HepG2 (cell line): ENCODE data around the gene OR2H1. TPM values are rescaled to one million over a fixed set of nuclear protein-coding genes. Genes with fewer than 3 reads are reported as not detected.

Experiments
- ATAC-seq: fragments of 200-7000 bp; cut with Tn5 transposase; 3 replicates; pipeline ENCODE4 v1.9.1; 2020; ENCODE audit warnings: mild to moderate bottlenecking, moderate library complexity
- BruUV-seq: library from RNA; stranded (reverse); fragments of 400-500 nt; replicated peaks from 2 replicates; lab custom pipeline; 2021; lab: Mats Ljungman, UMichigan
- CTCF ChIA-PET: fragments of 300-600 bp; formaldehyde crosslinking; extraction: SDS; loops from one replicate; lab custom pipeline; 2021; ENCODE audit warnings: low total read pairs, inconsistent platforms, low intra/inter-chr PET ratio; lab: Yijun Ruan, JAX
- POLR2A ChIA-PET: fragments of 350-600 bp; sonication (Branson Sonifier 250); formaldehyde crosslinking; loops from one replicate; lab custom pipeline; 2020; ENCODE audit warnings: antibody characterized with exemption, inconsistent platforms; lab: Yijun Ruan, JAX
- DNase-seq: peaks from one replicate; pipeline ENCODE4 v3.0.0-alpha.2; 2015; ENCODE audit warnings: low spot score
- FAIRE-seq: peaks from 3 replicates; lab custom pipeline; 2011; peaks lifted over from hg19 to GRCh38; lab: Jason Lieb, UNC
- H2AFZ ChIP-seq: one replicate; pipeline ENCODE4 v1.6.1; 2011; ENCODE audit warnings: low read length, inconsistent platforms
- H3K27ac ChIP-seq: fragments of 300-600 bp; 3 replicates; pipeline ENCODE4 v1.8.0; 2011; ENCODE audit warnings: mixed run types, mild to moderate bottlenecking, mixed read lengths, low read length, inconsistent platforms; ENCODE audit not compliant: insufficient read depth; ENCODE audit errors: extremely low read length
- H3K27me3 ChIP-seq, 2 experiments: fragments of 200-600 bp in 1 of 2; 2 replicates in 1 of 2; 3 replicates in 1 of 2; pipeline versions ENCODE4 v1.6.0 to v1.8.0; 2011; ENCODE audit warnings: low read length in 2 of 2, mild to moderate bottlenecking in 2 of 2, moderate library complexity in 2 of 2, inconsistent platforms in 1 of 2; ENCODE audit not compliant: insufficient read depth in 2 of 2, control insufficient read depth in 1 of 2
- H3K36me3 ChIP-seq, 2 experiments: fragments of 200-600 bp in 1 of 2; replicated peaks in 1 of 2; 2 replicates in 1 of 2; 3 replicates in 1 of 2; pipeline versions ENCODE4 v1.5.1 to v1.8.0; 2011; ENCODE audit warnings: low read length in 2 of 2, inconsistent platforms in 1 of 2; ENCODE audit not compliant: insufficient read depth in 2 of 2, control insufficient read depth in 1 of 2
- H3K4me1 ChIP-seq: 2 replicates; pipeline ENCODE4 v1.5.1; 2012; ENCODE audit warnings: low read length, inconsistent platforms; ENCODE audit not compliant: insufficient read depth
- H3K4me2 ChIP-seq: 2 replicates; pipeline ENCODE4 v1.6.0; 2011; ENCODE audit warnings: low read depth, low read length, inconsistent platforms
- H3K4me3 ChIP-seq, 3 experiments: fragments of 200-600 bp in 1 of 3; sonication (generic), shearing (Covaris generic) in 1 of 3; replicated peaks in 1 of 3; 2 replicates each; pipeline ENCODE4 v1.5.1; 2011 to 2016; ENCODE audit warnings: low read length in 3 of 3, inconsistent platforms in 2 of 3, low read depth in 2 of 3, mild to moderate bottlenecking in 2 of 3, control low read depth in 1 of 3, mixed read lengths in 1 of 3; ENCODE audit not compliant: insufficient read depth in 1 of 3
- H3K79me2 ChIP-seq: one replicate; pipeline ENCODE4 v1.6.1; 2011; ENCODE audit warnings: low read length, inconsistent platforms; ENCODE audit not compliant: insufficient read depth
- H3K9ac ChIP-seq: 2 replicates; pipeline ENCODE4 v1.6.0; 2011; ENCODE audit warnings: mild to moderate bottlenecking, low read depth, low read length, inconsistent platforms; ENCODE audit not compliant: insufficient read depth
- H3K9me3 ChIP-seq: 2 replicates; pipeline ENCODE4 v1.5.1; 2012; ENCODE audit warnings: mild to moderate bottlenecking, low read length
- H4K20me1 ChIP-seq: 2 replicates; pipeline ENCODE4 v1.6.0; 2011; ENCODE audit warnings: inconsistent platforms, mild to moderate bottlenecking, low read length, moderate library complexity; ENCODE audit not compliant: insufficient read depth
- CBX2 ChIP-seq, 2 experiments: fragments of 200-600 bp in 1 of 2; sonication (generic); formaldehyde crosslinking in 1 of 2; IDR thresholded peaks; 2 replicates each; pipeline versions ENCODE4 v1.7.0 to v1.8.1; 2018 to 2022; ENCODE audit warnings: low read depth in 2 of 2, low read length in 1 of 2, mild to moderate bottlenecking in 1 of 2, missing genetic modification reagents in 1 of 2
- GABPA ChIP-seq, 2 experiments: IDR thresholded peaks; 2 replicates each; pipeline ENCODE4 v1.6.1; 2011 to 2016; ENCODE audit warnings: low read depth in 2 of 2, low read length in 1 of 2, missing biosample characterization in 1 of 2, missing genetic modification characterization in 1 of 2
- HOXA5 ChIP-seq: sonication (generic); formaldehyde crosslinking; IDR thresholded peaks from 2 replicates; pipeline ENCODE4 v1.4.0; 2020; ENCODE audit warnings: missing genetic modification reagents
- KLF13 ChIP-seq: sonication (generic); formaldehyde crosslinking; IDR thresholded peaks from 2 replicates; pipeline ENCODE4 v1.4.0; 2020; ENCODE audit warnings: mild to moderate bottlenecking, missing genetic modification reagents
- MAF1 ChIP-seq: sonication (generic); formaldehyde crosslinking; IDR thresholded peaks from 2 replicates; pipeline ENCODE4 v1.5.0; 2020; ENCODE audit warnings: missing genetic modification reagents, borderline replicate concordance
- MEIS1 ChIP-seq: sonication (generic); formaldehyde crosslinking; IDR thresholded peaks from 2 replicates; pipeline ENCODE4 v1.9.0; 2021; ENCODE audit warnings: mild to moderate bottlenecking, missing genetic modification reagents, moderate library complexity, borderline replicate concordance
- POGZ ChIP-seq: sonication (generic); formaldehyde crosslinking; IDR thresholded peaks from 2 replicates; pipeline ENCODE4 v1.4.0; 2020; ENCODE audit warnings: mild to moderate bottlenecking, missing genetic modification reagents
- SOX13 ChIP-seq, 3 experiments: fragments of 450-650 bp in 1 of 3; sonication (generic) in 1 of 3; formaldehyde crosslinking in 1 of 3; IDR thresholded peaks in 2 of 3; conservative IDR thresholded peaks in 1 of 3; 2 replicates each; pipeline versions ENCODE4 v1.5.0 to v1.6.1; 2016 to 2020; ENCODE audit warnings: antibody characterized with exemption in 1 of 3, mild to moderate bottlenecking in 1 of 3, missing compliant biosample characterization in 1 of 3, missing genetic modification reagents in 1 of 3, moderate library complexity in 1 of 3
- TCF7 ChIP-seq: sonication (generic); IDR thresholded peaks from 2 replicates; pipeline ENCODE4 v1.6.1; 2016; ENCODE audit warnings: antibody characterized with exemption, low read depth
- ZBTB21 ChIP-seq: sonication (generic); formaldehyde crosslinking; IDR thresholded peaks from 2 replicates; pipeline ENCODE4 v1.4.0; 2020; ENCODE audit warnings: missing genetic modification reagents
- ZBTB7A ChIP-seq: sonication (generic); formaldehyde crosslinking; IDR thresholded peaks from 2 replicates; pipeline ENCODE4 v1.8.0; 2022; ENCODE audit warnings: mild to moderate bottlenecking, missing genetic modification reagents
- ZBTB8A ChIP-seq: sonication (generic); formaldehyde crosslinking; IDR thresholded peaks from 2 replicates; pipeline ENCODE4 v1.4.0; 2020; ENCODE audit warnings: mild to moderate bottlenecking, low read depth, missing genetic modification reagents, borderline replicate concordance
- ZFP36L1 ChIP-seq: sonication (generic); formaldehyde crosslinking; IDR thresholded peaks from 2 replicates; pipeline ENCODE4 v1.8.0; 2022; ENCODE audit warnings: mild to moderate bottlenecking, missing genetic modification reagents, moderate library complexity
- ZKSCAN8 ChIP-seq: IDR thresholded peaks from 2 replicates; pipeline ENCODE4 v1.6.1; 2016; ENCODE audit warnings: borderline replicate concordance, missing genetic modification reagents, missing compliant biosample characterization
- ZNF235 ChIP-seq: sonication (generic); formaldehyde crosslinking; IDR thresholded peaks from 2 replicates; pipeline ENCODE4 v1.8.1; 2023; ENCODE audit warnings: mild to moderate bottlenecking, missing genetic modification reagents, borderline replicate concordance
- ZNF883 ChIP-seq: sonication (generic); formaldehyde crosslinking; IDR thresholded peaks from 2 replicates; pipeline ENCODE4 v1.5.1; 2020; ENCODE audit warnings: mild to moderate bottlenecking, missing genetic modification reagents; ENCODE audit errors: not compliant biosample characterization
- in situ Hi-C: cut with HindIII; loops from 2 replicates; pipeline ENCODE4 v1.10.0; 2017; ENCODE audit warnings: low pct_unique_long_range_greater_than_20kb; ENCODE audit not compliant: extremely low pct_ligation_motif_present
- intact Hi-C: fragments of 100-400 bp; cut with micrococcal nuclease; formaldehyde crosslinking; loops from one replicate; pipeline ENCODE4 v1.10.0; 2022; ENCODE audit not compliant: unreplicated experiment
- polyA plus RNA-seq, 8 experiments: library from polyadenylated mRNA; depleted of rRNA in 3 of 8; stranded (reverse) in 7 of 8; unstranded in 1 of 8; fragments of >200 nt; fragmentation: Illumina TruSeq in 4 of 8; extraction: Trizol in 4 of 8; gene quantifications; 2 replicates each; pipeline versions ENCODE4 v1.2.1 to v1.2.3, GENCODE V29; 2011 to 2016; ENCODE audit warnings: low read depth in 4 of 8, missing spikeins in 1 of 8, mixed read lengths in 1 of 8; ENCODE audit not compliant: insufficient read depth in 1 of 8
- total RNA-seq, 5 experiments: library from RNA; depleted of rRNA; stranded (reverse); fragments of >200 nt; fragmentation: Illumina TruSeq; extraction: Trizol; gene quantifications; 2 replicates each; pipeline ENCODE4 v1.2.3, GENCODE V29; 2016; ENCODE audit warnings: low read depth in 1 of 5
- TF ChIP-seq, protein P1 (sequence below): sonication (generic); formaldehyde crosslinking; IDR thresholded peaks from 2 replicates; pipeline ENCODE4 v1.8.1; 2023; ENCODE audit warnings: mild to moderate bottlenecking, inconsistent platforms, moderate library complexity, missing genetic modification reagents, borderline replicate concordance
- TF ChIP-seq, protein P2 (sequence below): sonication (generic); formaldehyde crosslinking; IDR thresholded peaks from 2 replicates; pipeline ENCODE4 v1.5.0; 2020; ENCODE audit warnings: missing genetic modification reagents

OR2H1 gene
- total and polyA plus RNA-seq, 2 of the 13 experiments (the other 11 are each of a cell fraction or from before 2014, with no cell fraction given) = 0.15 TPM; not detected in 1

DNA sequence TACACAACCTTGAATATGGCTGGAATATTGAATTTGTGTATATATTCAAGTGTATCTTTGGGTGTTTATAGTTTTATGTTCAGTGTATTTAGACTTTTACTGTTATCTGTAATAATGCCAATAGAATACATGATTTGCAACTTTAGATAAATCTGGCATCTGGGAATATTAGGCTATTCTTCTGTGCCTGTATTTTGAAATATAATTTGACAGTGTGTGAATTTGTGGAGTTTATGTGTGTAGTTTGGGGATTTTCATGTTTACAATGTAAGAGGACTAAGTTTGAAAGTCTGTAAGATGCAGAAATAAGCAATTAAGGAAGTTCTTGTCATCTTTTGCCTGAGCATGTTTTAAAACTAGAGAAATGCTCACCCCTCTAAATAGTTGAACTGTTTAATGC is 17.9 kb upstream of the OR2H1 start, which contains the start of gene OR10C1:
OR10C1 (plus strand) TSS at position 301 of the 400 bp plus-strand sequence. CDS start 710 bp downstream, outside the sequence.
- CTCF ChIA-PET = no interaction called here
- H3K9me3 ChIP-seq = no peaks in the 10 kb centered on the region; the same call in 1 of the 2 replicates
- H3K4me1 ChIP-seq = no peaks in the 10 kb centered on the region
- H3K4me3 ChIP-seq = no peak within 1 kb of the TSS
- H2AFZ ChIP-seq = no peak within 1 kb of the TSS
- no peak for DNase-seq
- no peaks in the 10 kb centered on the region for H3K79me2 ChIP-seq
- intact Hi-C loops = no loop called here
- no peak for FAIRE-seq
- in situ Hi-C loops = no loop called here
- no peaks in the 10 kb centered on the region for H3K36me3 ChIP-seq
- no peak for ATAC-seq
- H3K4me2 ChIP-seq = no peak within 1 kb of the TSS
- H3K27me3 ChIP-seq = no peaks in the 10 kb centered on the region
- BruUV-seq = no TSS peak
- POLR2A ChIA-PET = no interaction called here
- no peak within 1 kb of the TSS for H3K27ac ChIP-seq
- TF ChIP-seq ZBTB7A (CRISPR knock-in tag) (no peak), HOXA5 (no peak), TCF7 (no peak), MAF1 (CRISPR knock-in tag) (no peak), ZNF883 (CRISPR knock-in tag) (no peak), CBX2 (IDR thresholded peaks at IDR 0.05; ENCODE audit: low read depth, low read length) (no peak), CBX2 (CRISPR knock-in tag; IDR thresholded peaks at IDR 0.05; ENCODE audit: low read depth) (no peak), ZBTB8A (CRISPR knock-in tag) (no peak), ZKSCAN8 (CRISPR knock-in tag) (no peak), KLF13 (CRISPR knock-in tag) (no peak), SOX13 (IDR thresholded peaks at IDR 0.05) (no peak), SOX13 (CRISPR knock-in tag; conservative IDR thresholded peaks at IDR 0.05 in 1 of 2, IDR thresholded peaks at IDR 0.05 in 1 of 2) (no peak), POGZ (CRISPR knock-in tag) (no peak), ZBTB21 (no peak), MEIS1 (CRISPR knock-in tag) (no peak), GABPA (IDR thresholded peaks at IDR 0.05; ENCODE audit: low read depth, low read length) (no peak), GABPA (CRISPR knock-in tag; IDR thresholded peaks at IDR 0.05; ENCODE audit: low read depth) (no peak), ZFP36L1 (CRISPR knock-in tag) (no peak), ZNF235 (CRISPR knock-in tag) (no peak)
- TF ChIP-seq, protein P1, sequence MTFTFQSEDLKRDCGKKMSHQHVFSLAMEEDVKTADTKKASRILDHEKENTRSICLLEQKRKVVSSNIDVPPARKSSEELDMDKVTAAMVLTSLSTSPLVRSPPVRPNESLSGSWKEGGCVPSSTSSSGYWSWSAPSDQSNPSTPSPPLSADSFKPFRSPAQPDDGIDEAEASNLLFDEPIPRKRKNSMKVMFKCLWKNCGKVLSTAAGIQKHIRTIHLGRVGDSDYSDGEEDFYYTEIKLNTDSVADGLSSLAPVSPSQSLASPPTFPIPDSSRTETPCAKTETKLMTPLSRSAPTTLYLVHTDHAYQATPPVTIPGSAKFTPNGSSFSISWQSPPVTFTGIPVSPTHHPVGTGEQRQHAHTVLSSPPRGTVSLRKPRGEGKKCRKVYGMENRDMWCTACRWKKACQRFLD (CRISPR knock-in tag) = no peak
- TF ChIP-seq, protein P2, sequence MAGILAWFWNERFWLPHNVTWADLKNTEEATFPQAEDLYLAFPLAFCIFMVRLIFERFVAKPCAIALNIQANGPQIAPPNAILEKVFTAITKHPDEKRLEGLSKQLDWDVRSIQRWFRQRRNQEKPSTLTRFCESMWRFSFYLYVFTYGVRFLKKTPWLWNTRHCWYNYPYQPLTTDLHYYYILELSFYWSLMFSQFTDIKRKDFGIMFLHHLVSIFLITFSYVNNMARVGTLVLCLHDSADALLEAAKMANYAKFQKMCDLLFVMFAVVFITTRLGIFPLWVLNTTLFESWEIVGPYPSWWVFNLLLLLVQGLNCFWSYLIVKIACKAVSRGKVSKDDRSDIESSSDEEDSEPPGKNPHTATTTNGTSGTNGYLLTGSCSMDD (CRISPR knock-in tag) = no peak
- no peaks in the 10 kb centered on the region for H4K20me1 ChIP-seq
- H3K9ac ChIP-seq = no peak within 1 kb of the TSS
